Colon (tissue), 2 donors: ENCODE measurements around the gene IL10.
"Not testable (repeated sequence)": the region's sequence is repeated elsewhere in the genome, so short reads cannot be mapped to it uniquely, and the experiment has no call there.

Experiments used
- FAIRE-seq: peaks from 2 replicates; lab custom pipeline; 2012; peaks lifted over from hg19 to GRCh38; lab: Jason Lieb, UNC
- donor health status: control.
- donor health status: control.

The IL10 gene

GRCh38 chr1:206765771-206766170, 6.5 kb downstream of the IL10 start:
- not testable (repeated sequence) for FAIRE-seq

- FAIRE-seq, result not testable (repeated sequence)
Observed at GRCh38 chr1:206762741-206763364, 9.4 kb downstream of the IL10 start.

- no peak for FAIRE-seq
Observed at GRCh38 chr1:206761159-206761768, 11.0 kb downstream of the IL10 start.

GRCh38 chr1:206760590-206760989, 11.7 kb downstream of the IL10 start:
- no peak for FAIRE-seq

- no peak for FAIRE-seq
Observed at GRCh38 chr1:206757524-206758266, 14.6 kb downstream of the IL10 start.

- no peak for FAIRE-seq
Observed at GRCh38 chr1:206754011-206754410, 18.3 kb downstream of the IL10 start.

- no peak for FAIRE-seq
Observed at GRCh38 chr1:206753141-206753540, 19.2 kb downstream of the IL10 start.

- no peak for FAIRE-seq
Observed at GRCh38 chr1:206752481-206752880, 19.8 kb downstream of the IL10 start.

- no peak for FAIRE-seq
Observed at GRCh38 chr1:206751891-206752290, 20.4 kb downstream of the IL10 start.

- FAIRE-seq, result no peak
Observed at GRCh38 chr1:206748348-206749030, 23.8 kb downstream of the IL10 start.

GRCh38 chr1:206745301-206745700, 27.0 kb downstream of the IL10 start:
- no peak for FAIRE-seq

GRCh38 chr1:206744683-206745082, 27.6 kb downstream of the IL10 start:
- no peak for FAIRE-seq

GRCh38 chr1:206742719-206743383, 29.4 kb downstream of the IL10 start:
- no peak for FAIRE-seq

- no peak for FAIRE-seq
Observed at GRCh38 chr1:206741142-206741701, 31.1 kb downstream of the IL10 start.

- no peak for FAIRE-seq
Observed at GRCh38 chr1:206739411-206740076, 32.8 kb downstream of the IL10 start.

- no peak for FAIRE-seq
Observed at GRCh38 chr1:206738370-206739366, 33.6 kb downstream of the IL10 start.

- no peak for FAIRE-seq
Observed at GRCh38 chr1:206737729-206738201, 34.5 kb downstream of the IL10 start.

- FAIRE-seq, result no peak
Observed at GRCh38 chr1:206736878-206737728, 35.2 kb downstream of the IL10 start.

GRCh38 chr1:206735553-206736031, 36.7 kb downstream of the IL10 start:
- FAIRE-seq, result no peak
